Medulla oblongata (tissue), 1 donor: ENCODE measurements around the gene ZNF577.
A peak's percentile ranks its signal among the peaks of the same experiment; 100 is the strongest.
"Not testable (repeated sequence)": the region's sequence is repeated elsewhere in the genome, so short reads cannot be mapped to it uniquely, and the experiment has no call there.

Experiments
- DNase-seq: peaks from one replicate; pipeline ENCODE4 v3.0.0-alpha.2; 2015; ENCODE audit errors: extremely low spot score

ZNF577 gene

GRCh38 chr19:51887522-51888498 lies at the start of gene ZNF577:
ZNF577 (minus strand) TSS chr19:51887951; CDS start chr19:51880382, 7,569 bp downstream.
- DNase-seq: peak; percentile 85

- no peak for DNase-seq
Measured at GRCh38 chr19:51931921-51932320, 44.2 kb upstream of the ZNF577 start.

- no peak for DNase-seq
Measured at GRCh38 chr19:51927859-51928258, 40.1 kb upstream of the ZNF577 start.

DNA sequence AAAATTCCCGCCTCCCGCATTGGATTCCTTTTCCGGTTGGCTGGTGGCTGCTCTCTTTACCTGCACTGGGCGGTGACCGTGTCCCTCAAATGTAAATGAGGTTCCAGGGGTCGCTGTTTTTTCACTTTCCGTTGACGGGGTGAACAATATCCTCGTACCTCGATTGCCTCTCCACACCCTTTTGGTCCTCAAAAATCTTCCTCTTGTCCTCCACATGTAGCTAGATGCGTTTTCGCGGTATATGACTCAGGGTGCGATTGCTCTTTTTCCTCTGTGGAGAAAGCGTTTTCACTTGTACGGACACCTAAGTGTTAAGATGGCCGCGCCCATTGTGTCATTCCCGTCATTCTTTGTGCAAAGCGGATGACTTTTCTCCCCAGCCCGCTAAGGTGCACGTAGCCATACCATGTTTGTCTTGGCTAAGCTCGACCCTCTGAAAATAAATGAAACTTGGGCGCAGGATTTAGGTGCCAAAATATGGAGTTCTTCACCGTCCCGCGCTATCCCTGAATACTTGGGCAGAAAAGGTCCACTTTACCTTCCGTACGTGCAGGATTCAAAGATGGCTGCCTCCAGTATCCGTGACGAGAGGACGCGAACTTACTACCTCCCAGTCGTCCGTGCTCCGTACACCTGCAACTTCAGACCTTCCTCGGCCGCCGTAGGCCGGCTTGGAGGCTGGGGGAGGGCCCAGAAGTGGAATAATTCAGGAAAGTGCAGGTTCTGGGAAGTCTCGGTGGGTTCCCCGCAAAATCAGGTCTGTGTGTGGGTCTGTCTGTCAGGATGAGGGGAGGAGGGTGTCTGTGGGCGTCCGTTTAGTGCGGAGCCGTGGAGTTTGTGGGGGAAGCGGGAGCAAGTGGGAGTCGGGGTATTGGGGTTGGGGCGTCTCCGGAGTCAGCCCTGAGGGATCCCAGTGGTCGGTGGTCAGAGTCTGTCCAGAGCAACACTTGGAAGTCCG lies 39.3 kb upstream of the ZNF577 start, which contains the start of gene ZNF613:
Gene ZNF613, plus strand, starts transcription at position 689 of the 958 bp plus-strand sequence. CDS start 8,749 bp downstream, outside the sequence.
- peak; percentile 96 for DNase-seq

- no peak for DNase-seq
Measured at GRCh38 chr19:51926426-51926783, 38.7 kb upstream of the ZNF577 start.

- no peak for DNase-seq
Measured at GRCh38 chr19:51921949-51922348, 34.2 kb upstream of the ZNF577 start.

DNA sequence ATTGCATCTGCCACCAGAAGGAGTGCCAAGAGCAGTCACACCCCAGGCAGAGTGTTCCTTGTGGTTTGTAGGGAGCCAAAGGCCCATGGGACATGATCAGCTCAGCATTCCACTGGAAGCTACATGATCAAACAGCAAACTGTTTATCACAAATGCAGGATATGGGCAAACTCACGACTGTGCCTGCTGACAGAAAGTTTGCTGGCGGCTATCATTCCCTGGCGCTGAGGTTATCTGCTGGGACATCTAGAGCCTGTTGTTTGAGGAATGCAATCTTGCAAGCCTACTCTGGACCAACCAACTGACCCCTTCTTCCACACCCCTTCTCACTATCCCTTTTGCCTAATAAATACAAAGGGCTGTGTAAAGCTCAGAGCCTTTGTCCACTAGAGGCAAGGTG lies 31.9 kb upstream of the ZNF577 start:
- DNase-seq: no peak

GRCh38 chr19:51916167-51916566 lies 28.4 kb upstream of the ZNF577 start:
- no peak for DNase-seq

DNA sequence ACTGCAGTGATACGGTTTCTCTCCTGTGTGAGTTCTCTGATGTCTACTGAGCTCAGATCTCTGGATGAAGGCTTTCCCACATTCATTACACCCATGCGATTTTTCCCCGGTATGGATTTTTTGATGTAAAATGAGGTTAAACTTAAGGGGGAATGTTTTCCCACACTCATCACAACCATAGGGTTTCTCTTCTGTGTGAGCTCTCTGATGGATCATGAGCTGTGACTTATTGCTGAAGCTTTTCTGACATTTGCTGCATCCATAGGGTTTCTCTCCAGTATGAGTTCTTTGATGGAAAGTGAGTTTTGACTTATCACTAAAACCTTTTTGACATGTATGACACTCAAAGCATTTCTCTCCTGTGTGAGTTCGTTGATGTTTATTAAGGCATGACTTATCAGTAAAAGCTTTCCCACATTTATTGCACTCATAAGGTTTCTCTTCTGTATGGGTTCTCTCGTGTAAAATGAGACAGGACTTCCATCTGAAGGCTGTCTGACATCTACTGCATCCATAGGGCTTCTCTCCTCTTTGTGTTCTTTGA lies 27.6 kb upstream of the ZNF577 start:
- no peak for DNase-seq

- not testable (repeated sequence) for DNase-seq
Measured at GRCh38 chr19:51907981-51908380, 20.2 kb upstream of the ZNF577 start.

GRCh38 chr19:51906108-51906507 lies 18.4 kb upstream of the ZNF577 start:
- not testable (repeated sequence) for DNase-seq

GRCh38 chr19:51905639-51906038 lies 17.9 kb upstream of the ZNF577 start:
- not testable (repeated sequence) for DNase-seq

DNA sequence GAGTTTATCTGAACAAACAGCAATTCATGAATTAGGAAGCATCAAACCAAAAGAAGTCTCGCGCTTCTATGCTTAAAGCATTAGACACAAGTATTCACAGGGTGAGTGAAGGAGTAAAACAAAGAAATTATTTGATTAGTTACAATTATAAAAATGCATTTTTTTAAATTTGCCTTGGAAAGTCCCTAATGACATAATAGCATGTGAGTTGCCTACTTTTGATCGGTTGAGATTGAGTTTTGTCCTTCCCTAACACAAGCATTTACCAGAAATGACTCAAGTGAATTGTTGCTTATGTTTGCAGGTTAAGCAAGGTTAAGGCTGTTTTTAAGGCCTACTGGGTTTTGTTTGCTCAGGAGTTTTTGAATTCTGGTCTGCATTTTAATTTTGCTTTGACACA lies 17.5 kb upstream of the ZNF577 start:
- no peak for DNase-seq

DNA sequence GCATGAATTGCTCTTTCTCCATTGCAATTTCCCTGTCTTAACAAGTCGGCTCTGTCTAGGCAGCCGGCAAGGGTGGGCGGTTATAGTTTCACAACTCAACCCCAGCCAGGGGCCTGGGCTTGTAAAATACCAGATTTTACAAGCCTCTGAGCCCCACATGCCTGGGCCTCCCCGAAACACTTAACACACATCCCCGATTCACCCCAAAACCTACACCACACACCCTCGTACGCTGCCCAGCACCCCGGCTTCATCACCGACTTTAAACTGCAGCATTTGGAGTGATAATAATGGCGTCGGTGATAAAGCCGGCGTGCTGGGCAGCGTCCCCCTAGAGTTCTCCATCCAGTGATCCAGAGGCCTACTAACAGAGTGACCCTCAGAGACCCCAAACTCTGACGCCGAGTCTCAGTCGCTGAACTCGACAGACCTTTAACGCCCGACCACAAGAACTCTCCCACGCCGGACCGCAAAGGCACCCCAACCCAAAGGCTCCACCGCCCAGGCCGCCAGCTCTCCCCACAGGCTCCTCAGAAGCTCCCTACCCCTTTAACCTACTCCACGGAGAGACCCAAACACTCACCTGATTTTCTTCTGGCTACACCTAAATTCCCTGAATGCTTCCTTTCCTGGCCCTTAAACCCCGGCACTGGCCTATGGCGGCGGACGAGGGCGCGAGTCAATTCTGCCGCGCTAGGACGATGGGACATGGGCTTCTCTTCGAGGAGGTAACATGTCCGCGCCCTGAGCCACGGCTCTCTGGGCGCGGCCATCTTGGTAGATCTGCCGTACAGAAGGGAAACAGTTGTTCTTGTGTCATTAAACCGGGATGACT lies 16.8 kb upstream of the ZNF577 start, which contains the start of gene ZNF649:
Gene ZNF649, minus strand, starts transcription at position 687 of the 835 bp plus-strand sequence. CDS start 4,910 bp downstream, outside the sequence.
- DNase-seq: peak; percentile 93

DNA sequence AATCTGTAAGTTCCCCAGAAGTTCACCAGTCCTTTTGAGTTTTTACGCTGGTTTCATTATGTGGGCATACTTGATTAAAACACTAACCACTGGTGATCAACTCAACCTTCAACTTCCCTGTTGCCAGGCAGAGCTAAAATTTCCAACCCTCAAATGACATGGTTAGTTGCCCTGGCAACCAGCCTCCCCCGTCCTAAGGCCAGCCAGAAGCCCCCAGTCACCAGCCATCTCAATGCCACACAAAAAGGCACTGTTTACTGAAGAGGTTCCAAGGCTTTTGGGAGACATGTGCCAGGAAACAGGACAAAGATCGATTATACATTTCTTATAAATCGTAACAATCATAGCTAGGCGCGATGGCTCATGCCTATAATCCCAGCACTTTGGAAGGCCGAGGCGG lies 15.4 kb upstream of the ZNF577 start:
- peak; percentile 60 for DNase-seq

- DNase-seq: no peak
Measured at GRCh38 chr19:51901860-51902259, 14.1 kb upstream of the ZNF577 start.

GRCh38 chr19:51891193-51891747 lies 3.5 kb upstream of the ZNF577 start:
- no peak for DNase-seq

GRCh38 chr19:51889934-51890333 lies 2.2 kb upstream of the ZNF577 start:
- DNase-seq: no peak

- no peak for DNase-seq
Measured at GRCh38 chr19:51884713-51885112, 3.0 kb downstream of the ZNF577 start.

- DNase-seq: no peak
Measured at GRCh38 chr19:51882518-51882917, 5.2 kb downstream of the ZNF577 start.
